Upper lobe of right lung (tissue), 1 donor: ENCODE results near the gene FAM32A. TPM values are rescaled to one million over a fixed set of nuclear protein-coding genes. Genes with fewer than 3 reads are reported as not detected.

ENCODE experiments used
- ATAC-seq: fragments of 200-7000 bp; cut with Tn5 transposase; one replicate; pipeline ENCODE4 v1.9.1; 2020; ENCODE audit warnings: mild to moderate bottlenecking, moderate library complexity
- DNase-seq: peaks from one replicate; pipeline ENCODE4 v3.0.0-alpha.2; 2020
- H3K27ac ChIP-seq: fragments of 200-600 bp; one replicate; pipeline ENCODE4 v1.8.0; 2022
- H3K27me3 ChIP-seq: fragments of 200-600 bp; one replicate; pipeline ENCODE4 v1.8.0; 2022; ENCODE audit warnings: mild to moderate bottlenecking
- H3K36me3 ChIP-seq: fragments of 200-600 bp; one replicate; pipeline ENCODE4 v1.8.0; 2022
- H3K4me1 ChIP-seq: fragments of 200-600 bp; one replicate; pipeline ENCODE4 v1.8.0; 2022
- H3K4me3 ChIP-seq: fragments of 200-600 bp; one replicate; pipeline ENCODE4 v1.8.0; 2022; ENCODE audit warnings: mild to moderate bottlenecking
- H3K9me3 ChIP-seq: fragments of 200-600 bp; one replicate; pipeline ENCODE4 v1.8.0; 2022
- CTCF ChIP-seq: fragments of 200-600 bp; IDR thresholded peaks from one replicate; pipeline ENCODE4 v1.8.0; 2022; ENCODE audit warnings: antibody characterized with exemption
- intact Hi-C: fragments of 100-400 bp; cut with DNase I; formaldehyde crosslinking; loops from one replicate; pipeline ENCODE4 v1.11.0; 2022
- total RNA-seq: library from RNA; stranded (reverse); fragmentation: NEBNext Ultra II Directional; extraction: Animal tissue kit (Norgen Biotek cat#: 25700); gene quantifications from one replicate; pipeline ENCODE4 v1.2.1, GENCODE V29; 2021
- donor health status: DM: no; HTN: yes; CAD: no; lungs with severe emphysema.

Gene FAM32A
- total RNA-seq, 1 donor from 2014 or later: 56.4 TPM

GRCh38 chr19:16153582-16154336, 31.5 kb upstream of the FAM32A start:
- H3K36me3 ChIP-seq: peaks cover 4% of the 10 kb centered on the region
- H3K4me1 ChIP-seq: no peaks in the 10 kb centered on the region
- H3K27ac ChIP-seq: no peak overlapping the region
- intact Hi-C loops: no loop called here
- no peak for TF ChIP-seq CTCF
- H3K4me3 ChIP-seq: no peak overlapping the region
- H3K9me3 ChIP-seq: no peaks in the 10 kb centered on the region
- no peaks in the 10 kb centered on the region for H3K27me3 ChIP-seq
- no peak for DNase-seq
- ATAC-seq: no peak

DNA sequence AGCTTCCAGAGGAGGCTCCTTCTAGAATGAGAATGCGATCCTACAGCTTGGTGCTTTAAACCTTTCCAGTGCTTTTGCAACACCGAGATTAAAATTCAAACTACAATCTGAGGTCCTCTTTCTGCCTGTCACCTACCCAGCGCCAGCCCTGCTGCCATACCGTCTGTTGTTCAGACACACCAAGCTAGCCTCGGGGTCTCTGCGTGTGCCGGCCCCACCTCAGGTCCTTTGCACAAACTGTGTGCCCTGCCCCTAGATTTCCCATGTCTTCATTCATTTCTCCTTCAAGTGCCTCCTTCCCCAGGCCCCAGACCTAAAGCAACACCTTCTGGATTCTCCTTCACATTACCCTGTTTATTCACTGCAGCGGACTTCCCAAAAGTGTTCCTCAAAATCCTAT, 30.7 kb upstream of the FAM32A start:
- intact Hi-C loops: no loop called here
- Histone ChIP-seq H3K9me3 (no peaks in the 10 kb centered on the region), H3K27me3 (no peaks in the 10 kb centered on the region), H3K4me1 (no peaks in the 10 kb centered on the region), H3K27ac (no peak overlapping the region), H3K4me3 (no peak overlapping the region), H3K36me3 (peaks cover 4% of the 10 kb centered on the region)
- DNase-seq (no peak), ATAC-seq (no peak)
- no peak for TF ChIP-seq CTCF

DNA sequence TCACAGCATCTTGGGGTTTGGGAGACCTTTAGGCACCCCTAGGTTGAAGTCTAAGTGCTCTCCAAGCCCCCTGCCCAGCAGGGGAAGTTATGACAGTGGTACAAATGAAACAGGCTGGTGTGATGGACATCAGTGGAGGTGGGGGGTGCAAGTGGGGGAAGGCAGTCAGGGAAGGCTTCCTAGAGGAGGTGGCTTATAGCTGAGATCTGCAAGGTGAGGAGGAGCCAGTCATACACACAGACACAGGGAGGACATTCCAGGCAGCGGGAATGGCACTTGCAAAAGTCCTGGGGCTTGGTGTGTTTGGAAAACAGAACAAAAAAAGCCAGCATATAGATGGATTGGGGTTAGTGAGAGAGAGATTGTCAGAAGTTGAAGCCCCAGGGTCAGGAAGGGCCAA, 30.1 kb upstream of the FAM32A start:
- Histone ChIP-seq H3K4me1 (no peaks in the 10 kb centered on the region), H3K27me3 (no peaks in the 10 kb centered on the region), H3K27ac (no peak overlapping the region), H3K36me3 (peaks cover 4% of the 10 kb centered on the region), H3K4me3 (no peak overlapping the region), H3K9me3 (no peaks in the 10 kb centered on the region)
- DNase-seq: no peak
- intact Hi-C loops: no loop called here
- ATAC-seq: no peak
- no peak for TF ChIP-seq CTCF

- Histone ChIP-seq H3K27ac (no peak overlapping the region), H3K9me3 (no peaks in the 10 kb centered on the region), H3K4me1 (no peaks in the 10 kb centered on the region), H3K27me3 (no peaks in the 10 kb centered on the region), H3K36me3 (peaks cover 4% of the 10 kb centered on the region), H3K4me3 (no peak overlapping the region)
- DNase-seq (no peak), ATAC-seq (no peak)
- no peak for TF ChIP-seq CTCF
- intact Hi-C loops: no loop called here
Observed at GRCh38 chr19:16156904-16157303, 28.3 kb upstream of the FAM32A start.

GRCh38 chr19:16157601-16158000, 27.6 kb upstream of the FAM32A start:
- no peaks in the 10 kb centered on the region for H3K27me3 ChIP-seq
- TF ChIP-seq CTCF: no peak
- no peaks in the 10 kb centered on the region for H3K9me3 ChIP-seq
- intact Hi-C loops: no loop called here
- no peak overlapping the region for H3K27ac ChIP-seq
- ATAC-seq (no peak), DNase-seq (no peak)
- H3K36me3 ChIP-seq: peaks cover 4% of the 10 kb centered on the region
- H3K4me1 ChIP-seq: no peaks in the 10 kb centered on the region
- no peak overlapping the region for H3K4me3 ChIP-seq

DNA sequence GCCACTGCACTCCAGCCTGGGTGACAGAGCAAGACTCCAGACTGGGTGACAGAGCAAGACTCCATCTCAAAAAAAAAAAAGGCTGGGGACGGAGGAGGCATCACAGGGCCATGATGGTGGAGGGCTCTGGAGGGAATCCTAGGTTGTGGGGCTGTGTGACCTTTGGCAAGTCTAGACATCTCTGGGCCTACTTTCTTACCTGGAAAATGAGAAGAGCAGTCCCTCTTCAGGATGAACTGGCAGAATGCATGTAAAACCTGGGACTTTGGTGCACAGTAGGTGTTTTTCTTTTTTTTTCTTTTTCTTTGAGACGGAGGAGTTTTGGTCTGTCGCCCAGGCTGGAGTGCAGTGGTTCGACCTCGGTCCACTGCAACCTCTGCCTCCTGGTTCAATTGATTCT, 25.6 kb upstream of the FAM32A start:
- no peak for TF ChIP-seq CTCF
- intact Hi-C loops: no loop called here
- ATAC-seq: no peak
- H3K4me3 ChIP-seq: no peak overlapping the region
- no peaks in the 10 kb centered on the region for H3K4me1 ChIP-seq
- no peak overlapping the region for H3K27ac ChIP-seq
- no peaks in the 10 kb centered on the region for H3K9me3 ChIP-seq
- peaks cover 2% of the 10 kb centered on the region for H3K36me3 ChIP-seq
- DNase-seq: no peak
- no peaks in the 10 kb centered on the region for H3K27me3 ChIP-seq
